Dermis blood vessel endothelial cell (primary cell): ENCODE results near the gene SUPT3H. TPM values are rescaled to one million over a fixed set of nuclear protein-coding genes. Genes with fewer than 3 reads are reported as not detected.
A peak's percentile ranks its signal among the peaks of the same experiment; 100 is the strongest.
"Not testable (repeated sequence)": the region's sequence is repeated elsewhere in the genome, so short reads cannot be mapped to it uniquely, and the experiment has no call there.

Source experiments
- DNase-seq: peaks from one replicate; pipeline ENCODE4 v3.0.0; 2010
- total RNA-seq: library from RNA; depleted of rRNA; stranded (reverse); fragments of >200 nt; gene quantifications from 2 replicates; pipeline ENCODE4 v1.2.3, GENCODE V29; 2014

SUPT3H gene
- total RNA-seq, 1 donor from 2014 or later, result 5.4 TPM

- DNase-seq, result no peak
These were observed 272.4 kb downstream of the SUPT3H start for GRCh38 chr6:45105170-45105820.

GRCh38 chr6:45104429-45104828 is 273.3 kb downstream of the SUPT3H start:
- no peak for DNase-seq

GRCh38 chr6:45098256-45098655 is 279.5 kb downstream of the SUPT3H start:
- DNase-seq, result no peak

- DNase-seq, result no peak
These were observed 282.9 kb downstream of the SUPT3H start for GRCh38 chr6:45094831-45095230.

DNA sequence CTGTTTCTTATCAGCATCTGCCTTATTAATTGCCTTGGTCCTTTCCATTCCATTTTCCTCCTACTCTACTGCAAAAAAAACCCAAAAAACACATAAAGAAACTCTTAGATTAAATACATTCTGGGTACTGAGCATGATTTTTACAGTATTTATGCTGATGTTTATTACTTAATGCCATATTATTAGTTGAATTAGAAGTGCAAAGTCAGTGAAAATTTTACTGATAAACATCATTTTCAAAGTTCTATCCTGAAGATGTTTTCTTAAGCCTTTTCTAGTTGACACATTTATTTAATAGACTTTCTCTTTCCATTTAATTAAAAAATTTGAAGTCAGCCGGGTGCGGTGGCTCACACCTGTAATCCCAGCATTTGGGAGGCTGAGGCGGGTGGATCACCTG is 285.6 kb downstream of the SUPT3H start:
- no peak for DNase-seq

DNA sequence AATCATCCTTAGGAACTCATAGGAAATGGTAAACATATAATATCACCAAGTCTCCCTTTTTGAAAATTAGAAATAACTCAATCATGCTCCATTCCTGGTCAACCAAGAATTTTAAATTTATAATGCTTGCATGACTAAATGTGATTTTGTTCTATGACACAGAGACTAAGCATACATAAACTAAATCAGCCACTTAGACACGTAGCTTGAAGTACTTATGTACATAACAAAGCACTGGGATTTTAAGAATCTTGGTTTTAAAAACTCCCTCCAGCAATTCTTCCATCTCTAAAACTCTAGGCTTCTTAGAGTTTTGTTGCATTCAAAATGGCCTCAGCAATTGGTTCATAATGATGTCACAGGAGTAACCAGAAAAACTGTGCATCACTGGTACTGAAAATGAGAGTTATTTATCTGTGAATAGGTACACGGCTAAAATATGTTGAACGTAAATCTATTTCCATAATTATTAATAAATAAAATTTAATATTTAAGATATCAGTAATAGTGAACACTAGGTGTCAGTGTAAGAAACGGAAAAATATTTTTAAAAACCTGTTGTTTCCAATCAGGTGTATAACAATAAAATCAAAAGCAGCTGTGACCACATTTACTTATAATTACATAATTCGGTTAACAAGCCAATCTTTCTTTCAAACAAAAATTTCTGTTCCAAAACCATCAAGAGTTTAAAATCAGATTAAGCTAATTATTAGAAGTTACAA is 291.2 kb downstream of the SUPT3H start:
- peak; percentile 15 for DNase-seq

- no peak for DNase-seq
These were observed 293.5 kb downstream of the SUPT3H start for GRCh38 chr6:45084257-45084656.

DNA sequence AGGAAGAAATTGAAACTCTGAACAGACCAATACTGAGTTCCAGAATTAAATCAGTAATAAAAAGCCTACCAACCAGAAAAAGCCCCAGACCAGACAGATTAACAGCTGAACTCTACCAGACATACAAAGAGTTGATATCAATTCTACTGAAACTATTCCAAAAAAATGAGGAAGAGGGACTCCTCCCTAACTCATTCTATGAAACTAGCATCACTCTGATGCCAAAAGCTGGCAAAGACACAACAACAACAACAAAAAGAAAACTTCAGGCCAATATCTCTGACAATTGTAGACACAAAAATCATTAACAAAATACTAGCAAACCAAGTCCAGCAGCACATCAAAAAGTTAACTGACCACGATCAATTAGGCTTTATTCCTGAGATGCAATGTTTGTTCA is 295.6 kb downstream of the SUPT3H start:
- no peak for DNase-seq

GRCh38 chr6:45081634-45082033 is 296.1 kb downstream of the SUPT3H start:
- no peak for DNase-seq

GRCh38 chr6:45078432-45078831 is 299.3 kb downstream of the SUPT3H start:
- no peak for DNase-seq

GRCh38 chr6:45076217-45076930 is 301.4 kb downstream of the SUPT3H start:
- DNase-seq, result no peak

DNA sequence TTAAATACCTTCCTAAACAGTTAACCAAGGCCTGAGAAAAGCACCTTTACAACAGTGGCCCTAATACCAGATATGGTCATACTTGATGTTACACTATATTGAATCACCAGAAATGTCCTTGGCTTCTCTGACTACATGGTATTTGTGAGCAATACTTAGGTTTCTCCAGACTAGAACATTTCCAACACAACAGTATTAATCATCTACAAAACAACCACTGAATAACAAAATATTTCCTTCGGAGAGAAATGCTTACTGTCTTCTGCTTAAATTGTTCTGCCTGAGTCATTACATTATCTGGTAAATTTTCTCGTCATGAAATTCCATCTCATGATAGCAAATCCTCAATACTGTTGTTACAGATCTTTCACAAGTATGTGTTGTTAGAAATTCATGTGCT is 302.5 kb downstream of the SUPT3H start:
- peak; percentile 51 for DNase-seq

DNA sequence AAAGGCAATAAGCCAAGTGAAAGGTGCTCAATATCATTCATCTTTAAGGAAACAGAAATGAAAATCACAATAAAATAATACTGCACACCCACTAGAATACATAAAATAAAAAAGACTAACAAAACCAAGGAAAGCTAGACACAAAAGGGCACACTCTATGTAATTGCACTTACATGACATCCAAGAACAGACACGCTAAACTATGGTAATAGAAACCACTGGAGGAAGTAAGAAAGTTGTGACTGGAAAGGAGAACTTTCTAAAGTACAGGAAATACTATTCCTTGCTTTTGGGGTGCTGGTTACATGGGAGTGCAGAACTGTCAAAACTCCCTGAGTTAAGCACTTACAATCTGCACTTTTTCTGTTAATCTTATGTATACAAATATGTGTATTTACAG is 303.3 kb downstream of the SUPT3H start:
- DNase-seq, result no peak

- DNase-seq, result no peak
These were observed 304.0 kb downstream of the SUPT3H start for GRCh38 chr6:45073771-45074170.

DNA sequence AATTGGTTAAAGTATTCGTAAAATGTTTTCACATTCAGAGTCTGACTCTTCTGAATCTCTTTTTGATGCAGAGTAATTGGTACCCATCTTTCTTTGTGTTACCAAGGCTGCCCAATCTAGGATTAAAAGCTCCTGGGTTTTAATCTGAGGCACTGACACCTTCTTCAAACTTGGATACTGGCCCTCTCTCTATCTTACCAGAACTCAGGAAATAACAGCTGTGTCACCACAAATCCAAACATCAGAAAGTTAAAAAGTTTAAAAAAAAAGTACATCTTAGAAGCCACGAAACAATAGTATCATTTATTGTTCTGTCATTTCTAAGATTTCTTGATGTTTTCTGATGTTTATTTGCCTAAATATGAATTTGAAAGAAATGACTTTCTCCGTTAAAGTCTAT is 305.1 kb downstream of the SUPT3H start:
- DNase-seq, result peak; percentile 3

GRCh38 chr6:45072016-45072415 is 305.7 kb downstream of the SUPT3H start:
- DNase-seq, result no peak

DNA sequence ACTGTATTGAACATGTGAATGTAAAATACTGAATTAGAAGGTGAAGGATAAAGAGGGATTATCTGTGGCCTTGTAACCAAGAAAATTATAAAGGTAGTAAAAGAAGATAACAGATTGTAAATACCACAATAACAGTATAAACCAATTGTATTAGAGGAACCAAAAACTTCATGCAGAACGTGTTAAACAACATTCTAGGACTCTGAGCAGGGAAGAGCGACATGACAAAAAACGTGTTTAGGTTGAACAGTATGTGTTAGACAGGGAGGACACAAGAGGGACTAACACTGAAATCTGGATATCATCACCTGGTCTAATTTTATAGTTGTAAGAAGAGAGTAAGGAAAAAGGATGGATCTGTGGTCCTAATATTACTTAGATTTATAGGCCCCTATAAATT is 308.6 kb downstream of the SUPT3H start:
- DNase-seq, result no peak

DNA sequence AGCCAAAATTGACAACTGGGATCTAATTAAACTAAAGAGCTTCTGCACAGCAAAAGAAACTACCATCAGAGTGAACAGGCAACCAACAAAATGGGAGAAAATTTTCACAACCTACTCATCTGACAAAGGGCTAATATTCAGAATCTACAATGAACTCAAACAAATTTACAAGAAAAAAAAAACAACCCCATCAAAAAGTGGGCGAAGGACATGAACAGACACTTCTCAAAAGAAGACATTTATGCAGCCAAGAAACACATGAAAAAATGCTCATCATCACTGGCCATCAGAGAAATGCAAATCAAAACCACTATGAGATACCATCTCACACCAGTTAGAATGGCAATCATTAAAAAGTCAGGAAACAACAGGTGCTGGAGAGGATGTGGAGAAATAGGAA is 310.3 kb downstream of the SUPT3H start:
- DNase-seq, result not testable (repeated sequence)

DNA sequence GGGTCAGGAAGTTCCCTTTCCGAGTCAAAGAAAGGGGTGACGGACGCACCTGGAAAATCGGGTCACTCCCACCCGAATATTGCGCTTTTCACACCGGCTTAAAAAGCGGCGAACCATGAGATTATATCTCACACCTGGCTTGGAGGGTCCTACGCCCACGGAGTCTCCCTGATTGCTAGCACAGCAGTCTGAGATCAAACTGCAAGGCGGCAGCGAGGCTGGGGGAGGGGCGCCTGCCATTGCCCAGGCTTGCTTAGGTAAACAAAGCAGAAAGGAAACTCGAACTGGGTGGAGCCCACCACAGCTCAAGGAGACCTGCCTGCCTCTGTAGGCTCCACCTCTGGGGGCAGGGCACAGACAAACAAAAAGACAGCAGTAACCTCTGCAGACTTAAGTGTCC is 315.1 kb downstream of the SUPT3H start:
- DNase-seq, result not testable (repeated sequence)

DNA sequence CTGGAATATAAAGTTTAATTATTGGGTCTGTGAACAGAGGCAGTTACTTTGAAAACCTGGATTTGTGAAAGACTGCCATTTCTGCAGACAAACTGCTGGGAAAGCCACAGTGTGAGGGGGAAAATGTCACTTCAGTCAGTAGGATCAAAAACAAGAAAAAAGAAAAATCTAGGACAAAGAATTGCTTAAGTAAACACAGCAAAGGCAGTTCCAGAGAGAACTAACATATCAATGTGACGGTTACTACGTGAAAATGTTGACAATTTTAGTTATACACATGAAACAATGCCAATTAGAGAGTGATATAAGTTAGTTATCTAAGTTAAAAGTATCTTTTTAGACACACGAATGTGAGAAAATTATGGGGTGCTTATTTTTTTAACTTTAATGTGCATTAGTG is 320.0 kb downstream of the SUPT3H start:
- DNase-seq, result no peak

DNA sequence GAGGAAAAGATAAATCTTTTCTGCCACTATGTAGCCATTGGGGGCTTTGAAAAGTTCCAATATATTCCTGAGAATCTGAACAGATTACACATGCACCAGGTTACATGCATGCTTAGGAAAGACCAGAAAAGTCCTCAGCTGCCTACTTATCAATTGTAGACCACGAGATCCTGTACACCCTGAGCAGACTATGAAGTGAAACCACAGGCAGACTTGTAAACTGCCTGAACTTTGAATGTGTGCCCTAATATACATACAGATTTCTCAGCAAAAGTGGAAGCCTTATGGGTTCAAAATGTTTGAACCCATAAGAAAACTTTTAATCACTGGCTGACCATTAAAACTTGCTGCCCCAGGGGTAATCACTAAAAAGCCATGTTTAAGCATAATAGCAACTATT is 323.1 kb downstream of the SUPT3H start:
- no peak for DNase-seq

GRCh38 chr6:45052325-45052724 is 325.4 kb downstream of the SUPT3H start:
- DNase-seq, result no peak

- peak; percentile 64 for DNase-seq
These were observed 328.4 kb downstream of the SUPT3H start for GRCh38 chr6:45049188-45049843.
